ENCODE measurements around the gene ZNF577.
"Not testable (repeated sequence)": the region's sequence is repeated elsewhere in the genome, so short reads cannot be mapped to it uniquely, and the experiment has no call there.

The ZNF577 gene

DNA sequence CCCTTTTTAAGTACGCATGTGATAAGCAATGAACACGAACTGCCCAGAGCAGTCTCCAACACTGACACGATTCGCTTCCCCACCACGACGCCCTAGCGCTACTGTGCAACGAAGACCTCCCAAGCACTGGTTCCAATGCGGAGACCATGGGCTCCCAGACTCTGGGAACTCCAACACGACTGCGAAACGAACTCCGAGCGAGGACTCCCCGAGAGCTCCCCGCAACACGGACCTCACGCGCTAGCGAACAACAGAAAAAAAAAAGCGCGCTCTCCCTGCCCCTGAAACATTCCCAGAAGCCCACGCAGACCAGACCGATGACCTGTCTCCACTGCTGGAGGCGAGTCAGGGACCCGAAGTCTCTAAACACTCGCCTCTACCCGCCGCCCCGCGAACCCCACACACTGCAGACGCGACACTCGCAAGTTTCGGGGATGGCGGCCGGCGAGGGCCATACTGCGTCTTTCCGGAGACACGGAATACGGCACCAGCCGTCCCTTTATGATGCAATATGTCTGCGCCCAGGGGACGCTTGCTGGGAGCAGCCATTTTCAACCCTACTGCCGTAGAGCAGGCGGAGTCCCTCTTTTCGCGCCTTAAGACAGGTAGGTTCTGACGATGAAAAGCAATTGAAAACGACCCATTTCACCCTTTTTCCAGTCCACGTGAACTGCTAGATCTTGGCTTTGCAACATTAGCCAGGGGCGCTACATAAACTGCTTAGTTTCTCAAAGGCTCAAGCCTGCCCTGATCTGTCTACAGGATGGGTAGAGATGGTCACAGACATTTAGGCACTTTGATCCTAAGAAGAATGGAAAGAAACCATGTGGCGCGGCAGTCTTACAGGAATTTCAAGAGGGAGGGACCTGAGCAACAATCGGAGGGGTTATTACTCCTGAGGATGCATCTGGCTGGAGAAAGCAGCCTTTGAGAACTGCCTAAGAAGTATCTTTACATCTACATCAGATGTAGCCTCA is at the start of gene ZNF577:
TSS of gene ZNF577 (minus strand) at position 430 of the 977 bp plus-strand sequence. CDS start 7,569 bp downstream, outside the sequence.
- peak; percentile 86 to 93 (median 89) for DNase-seq

GRCh38 chr19:51931921-51932320 is 44.2 kb upstream of the ZNF577 start:
- DNase-seq = no peak

DNA sequence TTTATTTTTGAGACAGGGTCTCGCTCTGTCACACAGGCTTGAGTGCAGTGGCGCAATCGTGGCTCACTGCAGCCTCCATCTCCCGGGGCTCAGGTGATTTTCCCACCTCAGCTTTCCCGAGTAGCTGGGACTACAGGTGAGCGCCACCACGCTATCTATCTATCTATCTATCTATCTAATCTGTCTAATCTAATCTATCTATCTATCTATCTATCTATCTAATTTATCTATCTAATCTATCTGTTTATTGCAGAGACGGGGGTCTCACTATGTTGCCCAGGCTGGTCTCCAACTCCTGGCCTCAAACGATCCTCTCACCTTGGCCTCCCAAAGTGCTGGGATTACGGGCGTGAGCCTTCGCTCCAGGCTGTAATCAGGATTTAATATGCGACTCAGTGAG is 40.1 kb upstream of the ZNF577 start:
- no peak for DNase-seq

- peak; percentile 91 to 95 (median 94) for DNase-seq
Measured at GRCh38 chr19:51926784-51927741, 39.3 kb upstream of the ZNF577 start, which contains the start of gene ZNF613. Gene ZNF613 (plus strand): TSS chr19:51927472. CDS start chr19:51936221, 8,749 bp downstream.

DNA sequence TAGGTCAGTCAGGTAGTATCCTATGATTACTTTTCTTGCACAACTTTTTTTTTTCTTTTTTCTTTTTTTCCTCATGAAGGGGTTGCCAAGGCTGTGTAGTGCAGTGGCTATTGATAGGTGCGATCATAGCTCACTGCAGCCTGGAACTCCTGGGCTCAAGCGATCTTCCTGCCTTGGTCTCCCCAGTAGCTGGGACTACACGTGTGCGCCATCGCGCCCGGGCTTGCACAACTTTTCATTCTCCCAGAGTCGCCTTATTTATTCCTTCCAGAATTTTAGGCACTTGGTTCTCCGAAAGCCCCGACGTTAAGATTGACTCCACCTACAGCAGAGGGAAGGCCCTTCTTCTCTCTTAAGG is 38.7 kb upstream of the ZNF577 start:
- DNase-seq = no peak

- no peak for DNase-seq
Measured at GRCh38 chr19:51921949-51922348, 34.2 kb upstream of the ZNF577 start.

DNA sequence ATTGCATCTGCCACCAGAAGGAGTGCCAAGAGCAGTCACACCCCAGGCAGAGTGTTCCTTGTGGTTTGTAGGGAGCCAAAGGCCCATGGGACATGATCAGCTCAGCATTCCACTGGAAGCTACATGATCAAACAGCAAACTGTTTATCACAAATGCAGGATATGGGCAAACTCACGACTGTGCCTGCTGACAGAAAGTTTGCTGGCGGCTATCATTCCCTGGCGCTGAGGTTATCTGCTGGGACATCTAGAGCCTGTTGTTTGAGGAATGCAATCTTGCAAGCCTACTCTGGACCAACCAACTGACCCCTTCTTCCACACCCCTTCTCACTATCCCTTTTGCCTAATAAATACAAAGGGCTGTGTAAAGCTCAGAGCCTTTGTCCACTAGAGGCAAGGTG is 31.9 kb upstream of the ZNF577 start:
- DNase-seq = no peak

GRCh38 chr19:51916167-51916566 is 28.4 kb upstream of the ZNF577 start:
- no peak for DNase-seq

DNA sequence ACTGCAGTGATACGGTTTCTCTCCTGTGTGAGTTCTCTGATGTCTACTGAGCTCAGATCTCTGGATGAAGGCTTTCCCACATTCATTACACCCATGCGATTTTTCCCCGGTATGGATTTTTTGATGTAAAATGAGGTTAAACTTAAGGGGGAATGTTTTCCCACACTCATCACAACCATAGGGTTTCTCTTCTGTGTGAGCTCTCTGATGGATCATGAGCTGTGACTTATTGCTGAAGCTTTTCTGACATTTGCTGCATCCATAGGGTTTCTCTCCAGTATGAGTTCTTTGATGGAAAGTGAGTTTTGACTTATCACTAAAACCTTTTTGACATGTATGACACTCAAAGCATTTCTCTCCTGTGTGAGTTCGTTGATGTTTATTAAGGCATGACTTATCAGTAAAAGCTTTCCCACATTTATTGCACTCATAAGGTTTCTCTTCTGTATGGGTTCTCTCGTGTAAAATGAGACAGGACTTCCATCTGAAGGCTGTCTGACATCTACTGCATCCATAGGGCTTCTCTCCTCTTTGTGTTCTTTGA is 27.6 kb upstream of the ZNF577 start:
- no peak for DNase-seq

- not testable (repeated sequence) for DNase-seq
Measured at GRCh38 chr19:51907981-51908380, 20.2 kb upstream of the ZNF577 start.

- not testable (repeated sequence) for DNase-seq
Measured at GRCh38 chr19:51906108-51906507, 18.4 kb upstream of the ZNF577 start.

- DNase-seq = not testable (repeated sequence)
Measured at GRCh38 chr19:51905639-51906038, 17.9 kb upstream of the ZNF577 start.

DNA sequence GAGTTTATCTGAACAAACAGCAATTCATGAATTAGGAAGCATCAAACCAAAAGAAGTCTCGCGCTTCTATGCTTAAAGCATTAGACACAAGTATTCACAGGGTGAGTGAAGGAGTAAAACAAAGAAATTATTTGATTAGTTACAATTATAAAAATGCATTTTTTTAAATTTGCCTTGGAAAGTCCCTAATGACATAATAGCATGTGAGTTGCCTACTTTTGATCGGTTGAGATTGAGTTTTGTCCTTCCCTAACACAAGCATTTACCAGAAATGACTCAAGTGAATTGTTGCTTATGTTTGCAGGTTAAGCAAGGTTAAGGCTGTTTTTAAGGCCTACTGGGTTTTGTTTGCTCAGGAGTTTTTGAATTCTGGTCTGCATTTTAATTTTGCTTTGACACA is 17.5 kb upstream of the ZNF577 start:
- DNase-seq = peak in 1 of 3 donors; percentile 45

- peak; percentile 92 to 95 (median 95) for DNase-seq
Measured at GRCh38 chr19:51904331-51905165, 16.8 kb upstream of the ZNF577 start, which contains the start of gene ZNF649. Gene ZNF649 (minus strand): TSS chr19:51905017. CDS start chr19:51900107, 4,910 bp downstream.

- DNase-seq = no peak
Measured at GRCh38 chr19:51903192-51903591, 15.4 kb upstream of the ZNF577 start.

DNA sequence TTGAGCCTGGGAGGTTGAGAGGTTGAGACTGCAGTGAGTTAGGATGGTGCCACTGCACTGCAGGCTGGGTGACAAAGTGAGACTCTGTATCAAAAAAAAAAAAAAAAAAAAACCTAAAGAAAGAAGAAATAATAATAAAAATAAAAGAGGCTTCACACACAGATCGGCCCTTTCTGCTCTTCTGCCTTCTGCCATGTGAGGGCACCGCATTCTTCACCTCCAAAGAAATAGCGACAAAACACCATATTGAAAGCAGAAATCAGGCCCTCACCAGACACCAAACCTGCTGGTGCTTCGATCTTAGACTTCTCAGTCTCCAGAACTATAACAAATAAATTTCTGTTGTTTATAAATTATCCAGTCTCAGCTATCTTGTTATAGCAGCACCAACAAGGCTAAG is 14.1 kb upstream of the ZNF577 start:
- no peak for DNase-seq

DNA sequence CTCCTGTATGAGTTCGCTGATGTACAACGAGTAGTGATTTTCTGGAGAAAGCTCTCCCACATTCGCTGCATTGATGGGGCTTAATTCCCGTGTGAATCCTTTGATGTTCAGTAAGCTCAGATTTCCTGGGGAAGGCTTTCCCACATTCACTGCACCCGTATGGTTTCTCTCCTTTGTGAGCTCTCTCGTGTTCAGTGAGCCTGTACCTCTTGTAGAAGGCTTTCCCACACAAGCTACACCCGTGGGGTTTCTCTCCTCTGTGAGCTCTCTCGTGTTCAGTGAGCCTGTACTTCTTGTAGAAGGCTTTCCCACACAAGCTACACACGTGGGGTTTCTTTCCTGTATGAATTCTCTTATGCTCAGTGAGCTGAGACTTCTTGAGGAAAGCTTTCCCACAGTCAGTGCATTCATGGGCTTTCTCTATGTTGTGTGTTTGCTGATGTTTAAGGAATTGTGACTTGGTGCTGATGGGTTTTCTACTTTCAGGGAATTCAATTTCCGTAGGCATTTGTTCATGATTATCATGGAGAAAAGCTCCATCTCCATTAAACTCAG is 3.5 kb upstream of the ZNF577 start:
- no peak for DNase-seq

- DNase-seq = no peak
Measured at GRCh38 chr19:51889934-51890333, 2.2 kb upstream of the ZNF577 start.

DNA sequence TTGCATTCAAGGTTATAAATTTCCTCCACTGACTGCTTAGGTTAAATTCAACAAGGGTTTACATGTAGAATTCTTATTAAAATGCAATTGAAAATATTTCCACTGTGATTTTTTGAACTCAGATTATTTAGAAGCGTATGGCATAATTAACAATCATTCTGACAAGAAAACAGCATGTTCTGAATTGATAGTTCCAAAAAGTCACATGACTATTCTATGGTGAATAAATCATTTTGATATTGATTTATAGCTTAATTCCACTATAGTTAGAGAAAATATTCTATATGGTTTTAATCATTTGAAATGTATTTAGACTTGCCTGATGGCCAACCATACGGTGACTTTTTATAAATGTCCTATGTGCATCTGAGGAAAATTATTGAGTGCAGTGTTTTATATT is 3.0 kb downstream of the ZNF577 start:
- no peak for DNase-seq

DNA sequence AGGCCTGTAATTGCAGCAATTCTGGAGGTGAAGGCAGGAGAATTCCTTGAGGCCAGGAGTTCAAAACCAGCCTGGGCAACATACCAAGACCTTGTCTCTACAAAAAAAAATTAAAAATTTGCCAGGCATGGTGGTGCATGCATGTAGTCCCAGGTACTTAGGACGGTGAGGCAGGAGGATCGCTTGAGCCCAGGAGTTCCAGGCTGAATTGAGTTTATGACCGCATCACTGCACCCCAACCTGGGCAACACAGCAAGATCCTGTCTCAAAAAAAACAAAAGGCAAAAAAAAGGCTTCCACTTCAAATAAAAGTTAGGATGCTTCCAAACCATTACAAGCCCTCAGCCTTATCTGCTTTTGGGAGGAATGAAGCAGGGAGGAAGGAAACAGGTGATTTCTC is 5.2 kb downstream of the ZNF577 start:
- DNase-seq = no peak

DNA sequence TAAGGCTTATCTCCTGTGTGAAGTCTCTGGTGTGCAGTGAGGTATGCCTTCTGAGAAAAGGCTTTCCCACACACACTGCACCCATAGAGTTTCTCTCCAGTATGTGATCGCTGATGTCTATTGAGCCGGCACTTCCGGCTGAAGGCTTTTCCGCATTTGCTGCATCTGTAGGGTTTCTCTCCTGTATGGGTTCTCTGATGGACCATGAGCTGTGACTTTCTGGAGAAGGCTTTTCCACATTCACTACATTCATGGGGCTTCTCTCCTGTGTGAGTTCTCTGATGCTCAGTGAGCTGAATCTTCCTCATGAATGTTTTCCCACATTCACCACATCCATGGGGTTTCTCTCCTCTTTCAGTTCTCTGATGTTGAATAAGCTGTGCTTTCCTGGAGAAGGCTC is 14.7 kb downstream of the ZNF577 start:
- no peak for DNase-seq

All from suppressor macrophage treated with lipopolysaccharide for 1 hour (primary cell).